HepG2 (cell line): ENCODE results near the gene TUBA1C.
"Not testable (repeated sequence)": the region's sequence is repeated elsewhere in the genome, so short reads cannot be mapped to it uniquely, and the experiment has no call there.

Source experiments
- CTCF ChIP-seq: sonication (generic); formaldehyde crosslinking; IDR thresholded peaks from 2 replicates; pipeline ENCODE4 v1.5.0; 2020; ENCODE audit warnings: mild to moderate bottlenecking, missing genetic modification reagents, moderate library complexity
- ETV5 ChIP-seq: IDR thresholded peaks from 2 replicates; pipeline ENCODE4 v1.6.1; 2018; ENCODE audit warnings: missing biosample characterization, missing genetic modification reagents, inconsistent platforms, borderline replicate concordance
- EZH2 ChIP-seq: conservative IDR thresholded peaks from 2 replicates; pipeline ENCODE4 v1.6.1; 2012; ENCODE audit warnings: mild to moderate bottlenecking, low read depth, low read length, moderate library complexity
- GTF2F1 ChIP-seq: fragments of 150-350 bp; IDR thresholded peaks from 2 replicates; pipeline ENCODE4 v1.6.1; 2014; ENCODE audit warnings: low read length
- KLF15 ChIP-seq: sonication (generic); formaldehyde crosslinking; IDR thresholded peaks from 2 replicates; pipeline ENCODE4 v1.8.1; 2023; ENCODE audit warnings: borderline replicate concordance, mild to moderate bottlenecking, inconsistent platforms, missing genetic modification reagents, mixed read lengths
- KLF16 ChIP-seq, 2 experiments: sonication (generic) in 1 of 2; formaldehyde crosslinking in 1 of 2; IDR thresholded peaks; 2 replicates each; pipeline versions ENCODE4 v1.6.1 to v1.8.0; 2016 to 2023; ENCODE audit warnings: missing genetic modification reagents in 2 of 2, missing compliant biosample characterization in 1 of 2
- MAZ ChIP-seq, 2 experiments: sonication (generic) in 1 of 2; formaldehyde crosslinking in 1 of 2; IDR thresholded peaks; 2 replicates each; pipeline versions ENCODE4 v1.5.0 to v1.6.1; 2012 to 2020; ENCODE audit warnings: low read depth in 2 of 2, mild to moderate bottlenecking in 2 of 2, borderline replicate concordance in 1 of 2, improper control_type of control experiment in 1 of 2, low read length in 1 of 2, missing genetic modification reagents in 1 of 2, moderate library complexity in 1 of 2
- MTA3 ChIP-seq: sonication (generic); formaldehyde crosslinking; IDR thresholded peaks from 2 replicates; pipeline ENCODE4 v1.4.0; 2020; ENCODE audit warnings: missing genetic modification reagents
- ZBTB33 ChIP-seq: sonication (generic); formaldehyde crosslinking; IDR thresholded peaks from 2 replicates; pipeline ENCODE4 v1.4.0; 2020; ENCODE audit warnings: missing genetic modification reagents
- ZNF816 ChIP-seq: sonication (generic); formaldehyde crosslinking; IDR thresholded peaks from 2 replicates; pipeline ENCODE4 v1.8.0; 2022; ENCODE audit warnings: missing genetic modification reagents, mild to moderate bottlenecking, borderline replicate concordance
- ZSCAN20 ChIP-seq: sonication (generic); formaldehyde crosslinking; IDR thresholded peaks from 2 replicates; pipeline ENCODE4 v1.4.0; 2020; ENCODE audit warnings: missing genetic modification reagents, mild to moderate bottlenecking, borderline replicate concordance

GRCh38 chr12:49255456-49255855 is 9.4 kb upstream of the TUBA1C start:
- TF ChIP-seq KLF15 (CRISPR knock-in tag); ZBTB33 (CRISPR knock-in tag); ZSCAN20 (CRISPR knock-in tag); CTCF; ETV5; MAZ (IDR thresholded peaks at IDR 0.05; ENCODE audit: borderline replicate concordance, low read depth, low read length); MAZ (CRISPR knock-in tag; IDR thresholded peaks at IDR 0.05; ENCODE audit: low read depth); ZNF816 (CRISPR knock-in tag); KLF16 (CRISPR knock-in tag; IDR thresholded peaks at IDR 0.05); GTF2F1; EZH2; MTA3: not testable (repeated sequence)
